SH-SY5Y (cell line): ENCODE measurements around the gene MYO18B.

Experiments used
- GATA2 ChIP-seq: IDR thresholded peaks from 2 replicates; pipeline ENCODE4 v1.6.1; 2011; ENCODE audit warnings: mild to moderate bottlenecking, low read depth, low read length
- GATA3 ChIP-seq: IDR thresholded peaks from 2 replicates; pipeline ENCODE4 v1.6.1; 2011; ENCODE audit warnings: low read depth, mild to moderate bottlenecking, low read length, moderate library complexity

DNA sequence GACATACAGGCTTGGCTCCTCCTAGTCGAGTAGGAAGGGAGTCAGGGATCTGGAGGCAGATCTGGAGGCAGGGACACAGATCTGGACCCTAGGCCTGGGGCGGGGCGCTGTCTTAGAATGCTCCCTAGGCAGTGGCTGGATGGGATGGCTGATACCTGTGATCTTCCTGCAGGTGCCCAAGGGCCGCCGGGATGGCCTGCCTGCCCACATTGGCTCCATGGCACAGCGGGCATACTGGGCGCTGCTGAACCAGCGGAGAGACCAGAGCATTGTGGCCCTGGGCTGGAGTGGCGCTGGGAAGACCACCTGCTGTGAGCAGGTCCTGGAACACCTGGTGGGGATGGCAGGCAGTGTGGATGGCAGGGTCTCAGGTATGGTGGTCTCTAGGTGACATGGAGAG, 35.4 kb downstream of the MYO18B start:
- TF ChIP-seq GATA2 (no peak), GATA3 (no peak)
